SK-N-SH (cell line): ENCODE measurements around the gene BRD2. TPM values are rescaled to one million over a fixed set of nuclear protein-coding genes. Genes with fewer than 3 reads are reported as not detected.

ENCODE experiments used
- CTCF ChIA-PET: fragments of 300-600, 350-600 bp; formaldehyde crosslinking; extraction: SDS; loops from one replicate; lab custom pipeline; 2021; lab: Yijun Ruan, JAX
- POLR2A ChIA-PET: fragments of 350-600 bp; sonication (Branson Sonifier 250); formaldehyde crosslinking; extraction: SDS; loops from one replicate; lab custom pipeline; 2020; ENCODE audit warnings: antibody characterized with exemption, inconsistent platforms; lab: Yijun Ruan, JAX
- DNase-seq: peaks from one replicate; pipeline ENCODE4 v3.0.0; 2012
- H2AFZ ChIP-seq: fragments of 200-600 bp; sonication (generic); 2 replicates; pipeline ENCODE4 v1.8.1; 2016; ENCODE audit warnings: antibody characterized with exemption, mild to moderate bottlenecking, low read depth
- H3F3A ChIP-seq: fragments of 200-600 bp; sonication (generic); replicated peaks from 2 replicates; pipeline ENCODE3; 2016; ENCODE audit warnings: antibody characterized with exemption, mild to moderate bottlenecking; ENCODE audit not compliant: insufficient read depth
- H3K27ac ChIP-seq, 2 experiments: fragments of 200-500 bp in 1 of 2; fragments of 200-600 bp in 1 of 2; sonication (Bioruptor generic) in 1 of 2; sonication (generic), shearing (Covaris generic) in 1 of 2; 2 replicates each; pipeline versions ENCODE4 v1.5.1 to v1.6.1; 2014 to 2016; ENCODE audit warnings: low read depth in 2 of 2, inconsistent platforms in 1 of 2, low read length in 1 of 2, mild to moderate bottlenecking in 1 of 2, mixed read lengths in 1 of 2
- H3K27me3 ChIP-seq: fragments of 200-600 bp; sonication (generic), shearing (Covaris generic); 2 replicates; pipeline ENCODE4 v1.6.1; 2016; ENCODE audit warnings: mixed run types; ENCODE audit not compliant: insufficient read depth
- H3K36me3 ChIP-seq, 2 experiments: fragments of 200-500 bp in 1 of 2; fragments of 200-600 bp in 1 of 2; sonication (Bioruptor generic) in 1 of 2; sonication (generic) in 1 of 2; replicated peaks in 1 of 2; 2 replicates each; pipeline versions ENCODE3 to v1.5.1; 2014 to 2016; ENCODE audit warnings: low read length in 1 of 2, mild to moderate bottlenecking in 1 of 2; ENCODE audit not compliant: insufficient read depth in 2 of 2, control insufficient read depth in 1 of 2
- H3K4me1 ChIP-seq, 2 experiments: fragments of 200-500 bp in 1 of 2; fragments of 200-600 bp in 1 of 2; sonication (Bioruptor generic) in 1 of 2; sonication (generic), shearing (Covaris generic) in 1 of 2; 2 replicates each; pipeline versions ENCODE4 v1.5.1 to v1.6.1; 2014 to 2016; ENCODE audit warnings: low read depth in 1 of 2, low read length in 1 of 2, mixed run types in 1 of 2; ENCODE audit not compliant: insufficient read depth in 2 of 2, control insufficient read depth in 1 of 2
- H3K4me2 ChIP-seq: fragments of 200-600 bp; sonication (generic), shearing (Covaris generic); 2 replicates; pipeline ENCODE4 v1.6.1; 2017; ENCODE audit warnings: mixed run types
- H3K4me3 ChIP-seq, 2 experiments: fragments of 200-500 bp in 1 of 2; fragments of 200-600 bp in 1 of 2; sonication (Bioruptor generic) in 1 of 2; sonication (generic), shearing (Covaris generic) in 1 of 2; 2 replicates each; pipeline versions ENCODE4 v1.5.1 to v1.8.1; 2014 to 2016; ENCODE audit warnings: low read depth in 2 of 2, inconsistent platforms in 1 of 2, low read length in 1 of 2, mild to moderate bottlenecking in 1 of 2, mixed read lengths in 1 of 2, moderate library complexity in 1 of 2
- H3K79me2 ChIP-seq: fragments of 200-600 bp; sonication (generic); 2 replicates; pipeline ENCODE4 v1.8.1; 2017; ENCODE audit warnings: mild to moderate bottlenecking; ENCODE audit not compliant: insufficient read depth
- H3K9ac ChIP-seq: fragments of 200-600 bp; sonication (generic); 2 replicates; pipeline ENCODE4 v1.6.1; 2017; ENCODE audit warnings: mixed run types
- H3K9me2 ChIP-seq: fragments of 200-600 bp; sonication (generic); 2 replicates; pipeline ENCODE4 v1.6.1; 2017; ENCODE audit warnings: mixed run types
- H3K9me3 ChIP-seq: fragments of 200-600 bp; sonication (generic); 2 replicates; pipeline ENCODE4 v1.6.1; 2017; ENCODE audit warnings: mixed run types, mild to moderate bottlenecking, moderate library complexity
- H4K20me1 ChIP-seq: fragments of 200-600 bp; sonication (generic); 2 replicates; pipeline ENCODE4 v1.6.1; 2017; ENCODE audit warnings: mild to moderate bottlenecking, mixed run types; ENCODE audit not compliant: insufficient read depth
- CTCF ChIP-seq: fragments of 200-600 bp; sonication (generic); IDR thresholded peaks from 2 replicates; pipeline ENCODE4 v1.6.1; 2017; ENCODE audit warnings: antibody characterized with exemption, mild to moderate bottlenecking, moderate library complexity
- FOXJ3 ChIP-seq: sonication (generic); formaldehyde crosslinking; IDR thresholded peaks from 2 replicates; pipeline ENCODE4 v1.5.1; 2020; ENCODE audit warnings: mild to moderate bottlenecking, missing genetic modification reagents
- GATA2 ChIP-seq: sonication (generic); formaldehyde crosslinking; IDR thresholded peaks from 2 replicates; pipeline ENCODE4 v1.5.0; 2020; ENCODE audit warnings: mild to moderate bottlenecking, missing genetic modification reagents
- MAX ChIP-seq: IDR thresholded peaks from 2 replicates; pipeline ENCODE4 v1.4.0; 2012; ENCODE audit warnings: low read depth
- MXI1 ChIP-seq: IDR thresholded peaks from 2 replicates; pipeline ENCODE4 v1.6.1; 2012; ENCODE audit warnings: mild to moderate bottlenecking, low read depth, low read length, improper control_type of control experiment
- NFIC ChIP-seq: IDR thresholded peaks from 2 replicates; pipeline ENCODE4 v1.4.0; 2012; ENCODE audit warnings: borderline replicate concordance
- PBX3 ChIP-seq: IDR thresholded peaks from 2 replicates; pipeline ENCODE4; 2012
- RAD21 ChIP-seq: IDR thresholded peaks from 2 replicates; pipeline ENCODE4 v1.6.1; 2012; ENCODE audit warnings: mild to moderate bottlenecking, low read length
- RCOR1 ChIP-seq: fragments of 150-350 bp; IDR thresholded peaks from 2 replicates; pipeline ENCODE4 v1.6.1; 2017; ENCODE audit warnings: antibody characterized with exemption, low read length
- RFX5 ChIP-seq: IDR thresholded peaks from 2 replicates; pipeline ENCODE4 v1.6.1; 2012; ENCODE audit warnings: mild to moderate bottlenecking, improper control_type of control experiment, low read length
- SIN3A ChIP-seq: IDR thresholded peaks from 2 replicates; pipeline ENCODE4 v1.6.1; 2012; ENCODE audit warnings: low read depth, mild to moderate bottlenecking, low read length, moderate library complexity, borderline replicate concordance
- SMC3 ChIP-seq: IDR thresholded peaks from 2 replicates; pipeline ENCODE4 v1.6.1; 2012; ENCODE audit warnings: low read depth, low read length, improper control_type of control experiment
- TAF1 ChIP-seq: IDR thresholded peaks from 2 replicates; pipeline ENCODE4 v1.6.1; 2012; ENCODE audit warnings: low read depth, mild to moderate bottlenecking, low read length, moderate library complexity, borderline replicate concordance
- TEAD4 ChIP-seq: IDR thresholded peaks from 2 replicates; pipeline ENCODE4 v1.4.0; 2012; ENCODE audit warnings: mild to moderate bottlenecking, borderline replicate concordance; ENCODE audit not compliant: insufficient read depth
- USF1 ChIP-seq: IDR thresholded peaks from 2 replicates; pipeline ENCODE4 v1.4.0; 2012; ENCODE audit warnings: low read depth, borderline replicate concordance
- WGBS: methylation state at CpG from one replicate; pipeline ENCODE4 v1.1.6; 2017; ENCODE audit warnings: low lambda C conversion rate; 5-methylcytosine and 5-hydroxymethylcytosine counted together
- polyA plus RNA-seq, 3 experiments: library from polyadenylated mRNA; depleted of rRNA; stranded (reverse); fragments of >200 nt; gene quantifications; 2 replicates each; pipeline ENCODE4 v1.2.3, GENCODE V29; 2012

Gene BRD2
- polyA plus RNA-seq, 1 of the 3 experiments (the other 2 are of a cell fraction): 104 TPM

- H3K27me3 ChIP-seq: no peaks in the 10 kb centered on the region
- peak overlapping the region in 1 of 2 experiments; percentile 23; a peak in 3 of 4 replicates for H3K27ac ChIP-seq
- TF ChIP-seq TEAD4: no peak
- no peak for TF ChIP-seq CTCF
- TF ChIP-seq USF1: no peak
- no peak overlapping the region for H3K4me3 ChIP-seq
- H3K79me2 ChIP-seq: peaks cover 21% of the 10 kb centered on the region
- no peaks in the 10 kb centered on the region; a peak in 2 of 4 replicates for H3K4me1 ChIP-seq
- CTCF ChIA-PET: interaction anchor here (0.5 to 16.2 kb wide), 44 partner anchors 9 to 279 kb away, joined by 3 to 391 read pairs (median 6); partner anchors contain the start of genes BRD2, HLA-DMA, HLA-DMB and PSMB8
- H3F3A ChIP-seq: peaks cover 64% of the 10 kb centered on the region
- H2AFZ ChIP-seq: no peak overlapping the region
- no peak for DNase-seq
- no peak overlapping the region for H3K4me2 ChIP-seq
- peaks cover 54% of the 10 kb centered on the region for H4K20me1 ChIP-seq
- H3K9me3 ChIP-seq: no peaks in the 10 kb centered on the region
- no peak overlapping the region for H3K9ac ChIP-seq
- peaks cover 41% of the 10 kb centered on the region in 2 experiments for H3K36me3 ChIP-seq
- POLR2A ChIA-PET: interaction anchor here (0.8 to 3.8 kb wide), 4 partner anchors 12 to 90 kb away, joined by 3 to 42 read pairs (median 6); no protein-coding TSS in a partner anchor
- 63% methylated on average over 3 of the region's 3 CpGs for WGBS
- H3K9me2 ChIP-seq: no peaks in the 10 kb centered on the region
Observed at GRCh38 chr6:32983964-32984621, 15.7 kb downstream of the BRD2 start.

GRCh38 chr6:32984622-32985389 lies 16.4 kb downstream of the BRD2 start:
- Histone ChIP-seq H3K9me3 (no peaks in the 10 kb centered on the region), H3K27ac (no peak overlapping the region; a peak in 1 of 4 replicates), H3K9ac (no peak overlapping the region), H3K4me3 (no peak overlapping the region; a peak in 1 of 4 replicates), H2AFZ (no peak overlapping the region), H3K4me2 (no peak overlapping the region), H3K4me1 (no peaks in the 10 kb centered on the region; a peak in 2 of 4 replicates), H3K36me3 (peaks cover 33 to 34% of the 10 kb centered on the region in 2 experiments), H3K79me2 (peaks cover 14% of the 10 kb centered on the region; the same call in 1 of the 2 replicates), H3F3A (peaks cover 57% of the 10 kb centered on the region), H3K27me3 (no peaks in the 10 kb centered on the region), H3K9me2 (no peaks in the 10 kb centered on the region), H4K20me1 (peaks cover 47% of the 10 kb centered on the region)
- DNase-seq: peak; percentile 79
- WGBS: 17% methylated on average over 9 of the region's 9 CpGs
- ChIA-PET POLR2A (interaction anchor here (0.8 to 3.8 kb wide), 4 partner anchors 13 to 90 kb away, joined by 3 to 42 read pairs (median 6); no protein-coding TSS in a partner anchor), CTCF (interaction anchor here (0.5 to 16.2 kb wide), 47 partner anchors 9 to 278 kb away, joined by 3 to 391 read pairs (median 5); partner anchors contain the start of genes BRD2, HLA-DMA, HLA-DMB and PSMB8)
- TF ChIP-seq CTCF (peak; percentile 87), PBX3 (no peak), SIN3A (peak; percentile 26; the same call in 1 of the 2 replicates), MAX (no peak), MXI1 (no peak), RFX5 (0 out of 2 replicates have a peak, but pooled peaks have one; percentile 61), FOXJ3 (CRISPR knock-in tag) (no peak), RCOR1 (no peak), GATA2 (no peak), RAD21 (peak; percentile 95), TAF1 (no peak), NFIC (no peak), SMC3 (peak; percentile 94)
